ENCODE results near the gene PSMA2.

PSMA2 gene

GRCh38 chr7:42939457-42940240 lies 7.7 kb upstream of the PSMA2 start:
- no peak for DNase-seq

GRCh38 chr7:42935861-42936260 lies 3.9 kb upstream of the PSMA2 start:
- DNase-seq = no peak

GRCh38 chr7:42934291-42934690 lies 2.3 kb upstream of the PSMA2 start:
- DNase-seq = no peak

- DNase-seq = no peak
Observed at GRCh38 chr7:42932811-42933591, 1.0 kb upstream of the PSMA2 start.

GRCh38 chr7:42931447-42931833 lies 534 bp downstream of the PSMA2 start:
- no peak for DNase-seq

GRCh38 chr7:42930889-42931288 lies 1.1 kb downstream of the PSMA2 start:
- DNase-seq = no peak

GRCh38 chr7:42929449-42929848 lies 2.5 kb downstream of the PSMA2 start:
- DNase-seq = no peak

- DNase-seq = no peak
Observed at GRCh38 chr7:42928754-42929153, 3.2 kb downstream of the PSMA2 start.

GRCh38 chr7:42926204-42926603 lies 5.8 kb downstream of the PSMA2 start:
- DNase-seq = no peak

GRCh38 chr7:42925630-42926029 lies 6.3 kb downstream of the PSMA2 start:
- no peak for DNase-seq

- DNase-seq = no peak
Observed at GRCh38 chr7:42924223-42924838, 7.6 kb downstream of the PSMA2 start.

- no peak for DNase-seq
Observed at GRCh38 chr7:42922017-42922753, 9.8 kb downstream of the PSMA2 start.

- DNase-seq = no peak
Observed at GRCh38 chr7:42915356-42915755, 16.6 kb downstream of the PSMA2 start.

- no peak for DNase-seq
Observed at GRCh38 chr7:42914421-42915045, 17.4 kb downstream of the PSMA2 start.

- DNase-seq = no peak
Observed at GRCh38 chr7:42914009-42914408, 18.0 kb downstream of the PSMA2 start.

- no peak for DNase-seq
Observed at GRCh38 chr7:42913591-42913990, 18.4 kb downstream of the PSMA2 start.

GRCh38 chr7:42911454-42912447 lies 20.2 kb downstream of the PSMA2 start, which contains the start of gene C7orf25:
TSS of gene C7orf25 (minus strand) at chr7:42912070. CDS start at chr7:42910900, 1,170 bp downstream.
- peak; percentile 58 for DNase-seq

GRCh38 chr7:42910306-42910705 lies 21.7 kb downstream of the PSMA2 start:
- no peak for DNase-seq

GRCh38 chr7:42907316-42907715 lies 24.7 kb downstream of the PSMA2 start:
- DNase-seq = no peak

- DNase-seq = no peak
Observed at GRCh38 chr7:42906181-42906580, 25.8 kb downstream of the PSMA2 start.

GRCh38 chr7:42902331-42902730 lies 29.6 kb downstream of the PSMA2 start:
- DNase-seq = no peak

All from NCI-H187 treated with DMSO at 0.1 percent for 48 hours (cell line).